Esophagus squamous epithelium (tissue), 5 donors: ENCODE results near the gene SLC38A1. TPM values are rescaled to one million over a fixed set of nuclear protein-coding genes. Genes with fewer than 3 reads are reported as not detected.

Experiments
- DNase-seq: peaks from one replicate; lab custom pipeline; 2025; lab: John Stamatoyannopoulos, UW
- H3K27ac ChIP-seq, 4 donors: fragments of 200-600 bp; sonication (generic); one replicate each; pipeline ENCODE4 v1.5.1; 2016 to 2019; ENCODE audit warnings: mild to moderate bottlenecking in 1 of 4
- H3K27me3 ChIP-seq, 4 donors: fragments of 200-600 bp; sonication (generic); 1 replicate in 3 of 4; 2 replicates in 1 of 4; pipeline versions ENCODE4 v1.5.1 to v1.6.0; 2017 to 2021; ENCODE audit warnings: antibody characterized with exemption in 1 of 4
- H3K36me3 ChIP-seq, 3 donors: fragments of 200-600 bp; sonication (generic); one replicate each; pipeline ENCODE4 v1.5.1; 2016 to 2019
- H3K4me1 ChIP-seq, 3 donors: fragments of 200-600 bp; sonication (generic); one replicate each; pipeline ENCODE4 v1.5.1; 2017 to 2019
- H3K4me3 ChIP-seq, 4 donors: fragments of 200-600 bp; sonication (generic); 1 replicate in 3 of 4; 2 replicates in 1 of 4; pipeline ENCODE4 v1.5.1; 2016 to 2019; ENCODE audit warnings: mild to moderate bottlenecking in 2 of 4, moderate library complexity in 1 of 4
- H3K9me3 ChIP-seq, 3 donors: fragments of 200-600 bp; sonication (generic); one replicate each; pipeline ENCODE4 v1.5.1; 2016 to 2019
- CTCF ChIP-seq, 6 experiments: fragments of 450-650 bp in 4 of 6; fragments of 200-600 bp in 2 of 6; sonication (generic) in 2 of 6; IDR thresholded peaks; one replicate each; pipeline ENCODE4 v1.5.1; 2016 to 2019; ENCODE audit warnings: antibody characterized with exemption in 6 of 6, mild to moderate bottlenecking in 4 of 6, moderate library complexity in 4 of 6
- POLR2A ChIP-seq, 4 donors: fragments of 450-650 bp; IDR thresholded peaks; one replicate each; pipeline ENCODE4 v1.6.1; 2017; ENCODE audit warnings: antibody characterized with exemption in 4 of 4, mild to moderate bottlenecking in 4 of 4, moderate library complexity in 3 of 4
- WGBS, 2 donors: methylation state at CpG; one replicate each; pipeline ENCODE4 v1.1.5; 2018; 5-methylcytosine and 5-hydroxymethylcytosine counted together
- intact Hi-C: fragments of 100-400 bp; cut with DNase I; formaldehyde crosslinking; loops from one replicate; pipeline ENCODE4 v1.15.0; 2022
- total RNA-seq, 4 donors: library from RNA; depleted of rRNA; stranded (reverse); fragments of >200 nt; gene quantifications; one replicate each; pipeline ENCODE4 v1.1.0, GENCODE V29; 2016
- donor health status: DM: yes; HTN: yes; CAD: no.

The SLC38A1 gene
- total RNA-seq, 4 donors from 2014 or later, result 23.3 to 88.7 (median 73.3) TPM

GRCh38 chr12:46179693-46180452 lies 89.0 kb downstream of the SLC38A1 start:
- Histone ChIP-seq H3K4me3 (no peak overlapping the region), H3K9me3 (no peaks in the 10 kb centered on the region), H3K27me3 (no peaks in the 10 kb centered on the region), H3K4me1 (no peaks in the 10 kb centered on the region), H3K36me3 (no peaks in the 10 kb centered on the region), H3K27ac (no peak overlapping the region)
- TF ChIP-seq CTCF (IDR thresholded peaks at IDR 0.05) (no peak), POLR2A (IDR thresholded peaks at IDR 0.05) (no peak)
- DNase-seq, result no peak
- WGBS, 2 donors, result 74 to 80% methylated on average over 5 to 7 of the region's 7 CpGs
- intact Hi-C loops, result no loop called here

GRCh38 chr12:46177837-46178608 lies 90.8 kb downstream of the SLC38A1 start:
- intact Hi-C loops, result no loop called here
- H3K36me3 ChIP-seq, result no peaks in the 10 kb centered on the region
- H3K27ac ChIP-seq, result no peak overlapping the region
- H3K9me3 ChIP-seq, result no peaks in the 10 kb centered on the region
- no peak for DNase-seq
- no peaks in the 10 kb centered on the region for H3K27me3 ChIP-seq
- WGBS, 2 donors, result 43 to 57% methylated on average over 5 of the region's 5 CpGs
- H3K4me3 ChIP-seq, result no peak overlapping the region
- H3K4me1 ChIP-seq, result no peaks in the 10 kb centered on the region
- no peak for TF ChIP-seq POLR2A (IDR thresholded peaks at IDR 0.05)

GRCh38 chr12:46177025-46177424 lies 91.8 kb downstream of the SLC38A1 start:
- Histone ChIP-seq H3K27me3 (no peaks in the 10 kb centered on the region), H3K27ac (no peak overlapping the region), H3K9me3 (no peaks in the 10 kb centered on the region), H3K36me3 (no peaks in the 10 kb centered on the region), H3K4me3 (no peak overlapping the region), H3K4me1 (no peaks in the 10 kb centered on the region)
- DNase-seq, result no peak
- TF ChIP-seq CTCF (IDR thresholded peaks at IDR 0.05), result no peak
- no peak for TF ChIP-seq POLR2A (IDR thresholded peaks at IDR 0.05)
- WGBS, 2 donors, result 77 to 82% methylated on average over 3 of the region's 3 CpGs
- intact Hi-C loops, result no loop called here

GRCh38 chr12:46174919-46175318 lies 93.9 kb downstream of the SLC38A1 start:
- WGBS, 2 donors, result 63 to 68% methylated on average over 6 to 8 of the region's 8 CpGs
- no peaks in the 10 kb centered on the region for H3K27me3 ChIP-seq
- TF ChIP-seq POLR2A (IDR thresholded peaks at IDR 0.05), result no peak
- no peak for TF ChIP-seq CTCF (IDR thresholded peaks at IDR 0.05)

GRCh38 chr12:46174061-46174662 lies 94.7 kb downstream of the SLC38A1 start:
- 62 to 75% methylated on average over 12 of the region's 12 CpGs for WGBS, 2 donors
- no peaks in the 10 kb centered on the region for H3K9me3 ChIP-seq
- intact Hi-C loops, result no loop called here
- H3K27me3 ChIP-seq, result no peaks in the 10 kb centered on the region
- DNase-seq, result no peak
- TF ChIP-seq POLR2A (IDR thresholded peaks at IDR 0.05), result no peak
- TF ChIP-seq CTCF (IDR thresholded peaks at IDR 0.05), result no peak
- no peak overlapping the region for H3K27ac ChIP-seq
- no peak overlapping the region for H3K4me3 ChIP-seq
- no peaks in the 10 kb centered on the region for H3K4me1 ChIP-seq
- H3K36me3 ChIP-seq, result no peaks in the 10 kb centered on the region

More at GRCh38 chr12:46174919-46175318, 93.9 kb downstream of the SLC38A1 start:
- Histone ChIP-seq H3K27ac (no peak overlapping the region), H3K4me1 (no peaks in the 10 kb centered on the region), H3K36me3 (no peaks in the 10 kb centered on the region), H3K4me3 (no peak overlapping the region), H3K9me3 (no peaks in the 10 kb centered on the region)
- DNase-seq, result no peak
- intact Hi-C loops, result no loop called here
